WERI-Rb-1 (cell line): ENCODE results near the gene ARID1A.

Experiments used
- DNase-seq: peaks from one replicate; pipeline ENCODE4 v3.0.0-alpha.2; 2020
- H3K27ac ChIP-seq: fragments of 250-450 bp; sonication (Bioruptor Pico); 2 replicates; pipeline ENCODE4 v1.5.1; 2020; ENCODE audit warnings: mild to moderate bottlenecking, moderate library complexity
- H3K27me3 ChIP-seq: fragments of 250-450 bp; sonication (Bioruptor Pico); 2 replicates; pipeline ENCODE4 v1.5.1; 2021; ENCODE audit warnings: mild to moderate bottlenecking, low read depth, moderate library complexity; ENCODE audit not compliant: insufficient read depth, severe bottlenecking
- H3K36me3 ChIP-seq: fragments of 250-450 bp; sonication (Bioruptor Pico); 2 replicates; pipeline ENCODE4 v1.5.1; 2020; ENCODE audit warnings: mild to moderate bottlenecking, moderate library complexity
- H3K4me3 ChIP-seq: 2 replicates; pipeline ENCODE4 v1.5.1; 2011; ENCODE audit warnings: low read depth, mild to moderate bottlenecking, control low read depth, low read length
- H3K9me3 ChIP-seq: fragments of 250-450 bp; sonication (Bioruptor Pico); 2 replicates; pipeline ENCODE4 v1.5.1; 2021; ENCODE audit warnings: mild to moderate bottlenecking, moderate library complexity; ENCODE audit not compliant: severe bottlenecking
- TF ChIP-seq, protein P1 (sequence below): IDR thresholded peaks from 2 replicates; pipeline ENCODE4 v1.5.1; 2011; ENCODE audit warnings: low read depth, mild to moderate bottlenecking, control low read depth, inconsistent platforms, low read length

Gene ARID1A

DNA sequence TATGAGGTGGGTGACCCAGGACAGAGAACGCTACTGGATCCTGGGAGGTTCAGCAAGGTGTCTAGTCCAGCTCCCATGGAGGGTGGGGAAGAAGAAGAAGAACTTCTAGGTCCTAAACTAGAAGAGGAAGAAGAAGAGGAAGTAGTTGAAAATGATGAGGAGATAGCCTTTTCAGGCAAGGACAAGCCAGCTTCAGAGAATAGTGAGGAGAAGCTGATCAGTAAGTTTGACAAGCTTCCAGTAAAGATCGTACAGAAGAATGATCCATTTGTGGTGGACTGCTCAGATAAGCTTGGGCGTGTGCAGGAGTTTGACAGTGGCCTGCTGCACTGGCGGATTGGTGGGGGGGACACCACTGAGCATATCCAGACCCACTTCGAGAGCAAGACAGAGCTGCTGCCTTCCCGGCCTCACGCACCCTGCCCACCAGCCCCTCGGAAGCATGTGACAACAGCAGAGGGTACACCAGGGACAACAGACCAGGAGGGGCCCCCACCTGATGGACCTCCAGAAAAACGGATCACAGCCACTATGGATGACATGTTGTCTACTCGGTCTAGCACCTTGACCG, 83.4 kb downstream of the ARID1A start:
- TF ChIP-seq, protein P1, sequence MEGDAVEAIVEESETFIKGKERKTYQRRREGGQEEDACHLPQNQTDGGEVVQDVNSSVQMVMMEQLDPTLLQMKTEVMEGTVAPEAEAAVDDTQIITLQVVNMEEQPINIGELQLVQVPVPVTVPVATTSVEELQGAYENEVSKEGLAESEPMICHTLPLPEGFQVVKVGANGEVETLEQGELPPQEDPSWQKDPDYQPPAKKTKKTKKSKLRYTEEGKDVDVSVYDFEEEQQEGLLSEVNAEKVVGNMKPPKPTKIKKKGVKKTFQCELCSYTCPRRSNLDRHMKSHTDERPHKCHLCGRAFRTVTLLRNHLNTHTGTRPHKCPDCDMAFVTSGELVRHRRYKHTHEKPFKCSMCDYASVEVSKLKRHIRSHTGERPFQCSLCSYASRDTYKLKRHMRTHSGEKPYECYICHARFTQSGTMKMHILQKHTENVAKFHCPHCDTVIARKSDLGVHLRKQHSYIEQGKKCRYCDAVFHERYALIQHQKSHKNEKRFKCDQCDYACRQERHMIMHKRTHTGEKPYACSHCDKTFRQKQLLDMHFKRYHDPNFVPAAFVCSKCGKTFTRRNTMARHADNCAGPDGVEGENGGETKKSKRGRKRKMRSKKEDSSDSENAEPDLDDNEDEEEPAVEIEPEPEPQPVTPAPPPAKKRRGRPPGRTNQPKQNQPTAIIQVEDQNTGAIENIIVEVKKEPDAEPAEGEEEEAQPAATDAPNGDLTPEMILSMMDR, result no peak
- Histone ChIP-seq H3K9me3 (no peaks in the 10 kb centered on the region), H3K27me3 (no peaks in the 10 kb centered on the region), H3K4me3 (no peak overlapping the region), H3K36me3 (peaks cover 87% of the 10 kb centered on the region), H3K27ac (no peak overlapping the region)
- no peak for DNase-seq

DNA sequence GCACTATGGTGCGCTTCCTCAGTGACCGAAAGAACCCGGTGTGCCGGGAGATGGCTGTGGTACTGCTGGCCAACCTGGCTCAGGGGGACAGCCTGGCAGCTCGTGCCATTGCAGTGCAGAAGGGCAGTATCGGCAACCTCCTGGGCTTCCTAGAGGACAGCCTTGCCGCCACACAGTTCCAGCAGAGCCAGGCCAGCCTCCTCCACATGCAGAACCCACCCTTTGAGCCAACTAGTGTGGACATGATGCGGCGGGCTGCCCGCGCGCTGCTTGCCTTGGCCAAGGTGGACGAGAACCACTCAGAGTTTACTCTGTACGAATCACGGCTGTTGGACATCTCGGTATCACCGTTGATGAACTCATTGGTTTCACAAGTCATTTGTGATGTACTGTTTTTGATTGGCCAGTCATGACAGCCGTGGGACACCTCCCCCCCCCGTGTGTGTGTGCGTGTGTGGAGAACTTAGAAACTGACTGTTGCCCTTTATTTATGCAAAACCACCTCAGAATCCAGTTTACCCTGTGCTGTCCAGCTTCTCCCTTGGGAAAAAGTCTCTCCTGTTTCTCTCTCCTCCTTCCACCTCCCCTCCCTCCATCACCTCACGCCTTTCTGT, 84.6 kb downstream of the ARID1A start:
- no peak for DNase-seq
- TF ChIP-seq, protein P1, result no peak
- H3K9me3 ChIP-seq, result no peaks in the 10 kb centered on the region
- H3K27ac ChIP-seq, result no peak overlapping the region
- H3K4me3 ChIP-seq, result no peak overlapping the region
- peaks cover 74% of the 10 kb centered on the region for H3K36me3 ChIP-seq
- H3K27me3 ChIP-seq, result no peaks in the 10 kb centered on the region

DNA sequence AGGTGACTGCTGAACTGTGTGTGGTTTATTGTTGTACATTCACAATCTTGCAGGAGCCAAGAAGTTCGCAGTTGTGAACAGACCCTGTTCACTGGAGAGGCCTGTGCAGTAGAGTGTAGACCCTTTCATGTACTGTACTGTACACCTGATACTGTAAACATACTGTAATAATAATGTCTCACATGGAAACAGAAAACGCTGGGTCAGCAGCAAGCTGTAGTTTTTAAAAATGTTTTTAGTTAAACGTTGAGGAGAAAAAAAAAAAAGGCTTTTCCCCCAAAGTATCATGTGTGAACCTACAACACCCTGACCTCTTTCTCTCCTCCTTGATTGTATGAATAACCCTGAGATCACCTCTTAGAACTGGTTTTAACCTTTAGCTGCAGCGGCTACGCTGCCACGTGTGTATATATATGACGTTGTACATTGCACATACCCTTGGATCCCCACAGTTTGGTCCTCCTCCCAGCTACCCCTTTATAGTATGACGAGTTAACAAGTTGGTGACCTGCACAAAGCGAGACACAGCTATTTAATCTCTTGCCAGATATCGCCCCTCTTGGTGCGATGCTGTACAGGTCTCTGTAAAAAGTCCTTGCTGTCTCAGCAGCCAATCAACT, 85.5 kb downstream of the ARID1A start:
- DNase-seq, result no peak
- no peaks in the 10 kb centered on the region for H3K27me3 ChIP-seq
- H3K9me3 ChIP-seq, result no peaks in the 10 kb centered on the region
- H3K27ac ChIP-seq, result no peak overlapping the region
- H3K36me3 ChIP-seq, result peaks cover 66% of the 10 kb centered on the region
- TF ChIP-seq, protein P1, result no peak
- H3K4me3 ChIP-seq, result no peak overlapping the region

DNA sequence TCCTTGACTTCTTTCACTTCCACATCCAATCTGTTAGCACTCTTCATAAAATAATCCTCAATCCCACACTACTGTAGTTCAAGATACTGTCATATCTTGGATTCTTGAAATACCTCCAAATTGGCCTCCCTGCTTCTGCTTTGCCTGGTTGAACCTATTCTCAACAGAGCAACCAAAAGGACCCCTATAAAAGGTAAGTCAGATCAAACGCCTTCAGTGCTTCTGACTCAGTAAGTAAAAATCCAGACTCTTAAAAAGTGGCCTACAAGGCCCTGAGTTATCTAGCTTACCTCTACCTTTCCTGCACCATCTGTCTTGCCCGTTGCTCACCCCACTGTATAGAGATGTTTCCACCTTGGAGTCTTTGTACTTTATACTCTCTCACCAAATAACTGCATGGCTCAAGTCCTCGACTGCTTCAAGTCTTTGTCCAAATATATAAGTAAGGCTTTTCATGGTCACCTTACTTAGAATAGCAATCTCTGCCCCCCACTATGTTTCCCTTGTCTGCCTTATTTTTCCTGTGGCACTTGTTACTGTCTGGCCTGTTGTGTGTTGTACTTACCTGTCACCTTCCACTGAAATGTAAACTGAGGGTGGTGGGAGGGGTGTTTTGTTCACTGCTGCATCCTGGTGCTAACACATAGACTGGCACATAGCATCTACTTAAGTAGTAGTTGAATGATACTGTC, 86.9 kb downstream of the ARID1A start:
- H3K4me3 ChIP-seq, result no peak overlapping the region
- no peaks in the 10 kb centered on the region for H3K9me3 ChIP-seq
- TF ChIP-seq, protein P1, result no peak
- peaks cover 52% of the 10 kb centered on the region for H3K36me3 ChIP-seq
- H3K27ac ChIP-seq, result no peak overlapping the region
- DNase-seq, result no peak
- no peaks in the 10 kb centered on the region for H3K27me3 ChIP-seq

DNA sequence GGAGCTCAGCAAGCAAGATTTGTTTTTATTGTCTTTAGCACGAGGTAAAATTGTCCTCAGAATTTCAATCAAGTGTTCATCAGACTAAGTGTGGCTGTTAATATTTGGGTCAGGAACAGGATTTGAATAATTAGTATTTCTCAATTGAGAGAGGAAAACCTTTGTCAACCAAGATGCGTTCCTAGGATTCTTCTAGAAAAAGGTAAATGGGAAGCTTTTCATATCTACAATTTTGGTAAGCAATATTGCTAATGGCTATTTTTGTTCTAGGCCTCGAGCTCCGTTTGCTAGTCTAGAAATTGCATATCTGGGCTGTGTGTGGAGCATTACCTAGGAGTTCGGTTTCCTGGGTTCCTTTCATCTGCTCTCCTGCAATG, 87.8 kb downstream of the ARID1A start:
- TF ChIP-seq, protein P1, result no peak
- H3K9me3 ChIP-seq, result no peaks in the 10 kb centered on the region
- no peak overlapping the region for H3K27ac ChIP-seq
- H3K36me3 ChIP-seq, result peaks cover 42% of the 10 kb centered on the region
- H3K4me3 ChIP-seq, result no peak overlapping the region
- H3K27me3 ChIP-seq, result no peaks in the 10 kb centered on the region
- no peak for DNase-seq
